Esophagus muscularis mucosa (tissue), 4 donors: ENCODE data around the gene HOGA1. TPM values are rescaled to one million over a fixed set of nuclear protein-coding genes. Genes with fewer than 3 reads are reported as not detected.
"Not testable (repeated sequence)": the region's sequence is repeated elsewhere in the genome, so short reads cannot be mapped to it uniquely, and the experiment has no call there.

Source experiments
- DNase-seq: peaks from one replicate; pipeline ENCODE4 v3.0.0-alpha.2; 2017; ENCODE audit errors: extremely low spot score
- H3K27ac ChIP-seq, 4 donors: fragments of 200-600 bp; sonication (generic); replicated peaks in 1 of 4; 1 replicate in 3 of 4; 2 replicates in 1 of 4; pipeline ENCODE4 v1.5.1; 2016 to 2019; ENCODE audit warnings: mild to moderate bottlenecking in 1 of 4
- H3K27me3 ChIP-seq, 4 donors: fragments of 200-600 bp; sonication (generic); one replicate each; pipeline versions ENCODE4 v1.5.1 to v1.6.0; 2016 to 2019
- H3K36me3 ChIP-seq, 4 donors: fragments of 200-600 bp; sonication (generic); one replicate each; pipeline ENCODE4 v1.5.1; 2016 to 2019
- H3K4me1 ChIP-seq, 4 donors: fragments of 200-600 bp; sonication (generic); one replicate each; pipeline ENCODE4 v1.5.1; 2016 to 2019
- H3K4me3 ChIP-seq, 4 donors: fragments of 200-600 bp; sonication (generic); 1 replicate in 2 of 4; 2 replicates in 2 of 4; pipeline ENCODE4 v1.5.1; 2016 to 2019; ENCODE audit warnings: mild to moderate bottlenecking in 4 of 4, moderate library complexity in 1 of 4
- H3K9me3 ChIP-seq, 4 donors: fragments of 200-600 bp; sonication (generic); 1 replicate in 3 of 4; 2 replicates in 1 of 4; pipeline ENCODE4 v1.5.1; 2016 to 2019
- EP300 ChIP-seq: sonication (generic); formaldehyde crosslinking; IDR thresholded peaks from one replicate; pipeline ENCODE4 v1.6.1; 2017; ENCODE audit warnings: antibody characterized with exemption
- POLR2A ChIP-seq: fragments of 450-650 bp; IDR thresholded peaks from one replicate; pipeline ENCODE4 v1.6.1; 2017; ENCODE audit warnings: antibody characterized with exemption, moderate library complexity, mild to moderate bottlenecking, low read depth
- POLR2AphosphoS5 ChIP-seq, 2 donors: sonication (generic); formaldehyde crosslinking; IDR thresholded peaks; one replicate each; pipeline ENCODE4 v1.6.1; 2017; ENCODE audit warnings: antibody characterized with exemption in 2 of 2
- WGBS: methylation state at CpG from one replicate; pipeline ENCODE4 v1.1.5; 2018; 5-methylcytosine and 5-hydroxymethylcytosine counted together
- intact Hi-C: fragments of 100-400 bp; cut with DNase I; formaldehyde crosslinking; loops from one replicate; pipeline ENCODE4 v1.15.1; 2023
- total RNA-seq, 4 donors: library from RNA; depleted of rRNA; stranded (reverse); fragments of >200 nt; gene quantifications; one replicate each; pipeline versions ENCODE4 v1.1.0 to v1.2.1, GENCODE V29; 2016
- TF ChIP-seq, protein P1 (sequence below), 3 experiments: fragments of 200-600 bp in 2 of 3; fragments of 450-650 bp in 1 of 3; sonication (generic) in 2 of 3; IDR thresholded peaks; one replicate each; pipeline ENCODE4 v1.5.1; 2017 to 2019; ENCODE audit warnings: antibody characterized with exemption in 3 of 3, mild to moderate bottlenecking in 2 of 3, moderate library complexity in 1 of 3

HOGA1 gene
- total RNA-seq, 4 donors from 2014 or later = 0.45 to 1.5 (median 0.83) TPM

- TF ChIP-seq EP300 = no peak
- TF ChIP-seq, protein P1, sequence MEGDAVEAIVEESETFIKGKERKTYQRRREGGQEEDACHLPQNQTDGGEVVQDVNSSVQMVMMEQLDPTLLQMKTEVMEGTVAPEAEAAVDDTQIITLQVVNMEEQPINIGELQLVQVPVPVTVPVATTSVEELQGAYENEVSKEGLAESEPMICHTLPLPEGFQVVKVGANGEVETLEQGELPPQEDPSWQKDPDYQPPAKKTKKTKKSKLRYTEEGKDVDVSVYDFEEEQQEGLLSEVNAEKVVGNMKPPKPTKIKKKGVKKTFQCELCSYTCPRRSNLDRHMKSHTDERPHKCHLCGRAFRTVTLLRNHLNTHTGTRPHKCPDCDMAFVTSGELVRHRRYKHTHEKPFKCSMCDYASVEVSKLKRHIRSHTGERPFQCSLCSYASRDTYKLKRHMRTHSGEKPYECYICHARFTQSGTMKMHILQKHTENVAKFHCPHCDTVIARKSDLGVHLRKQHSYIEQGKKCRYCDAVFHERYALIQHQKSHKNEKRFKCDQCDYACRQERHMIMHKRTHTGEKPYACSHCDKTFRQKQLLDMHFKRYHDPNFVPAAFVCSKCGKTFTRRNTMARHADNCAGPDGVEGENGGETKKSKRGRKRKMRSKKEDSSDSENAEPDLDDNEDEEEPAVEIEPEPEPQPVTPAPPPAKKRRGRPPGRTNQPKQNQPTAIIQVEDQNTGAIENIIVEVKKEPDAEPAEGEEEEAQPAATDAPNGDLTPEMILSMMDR (IDR thresholded peaks at IDR 0.05) = no peak
- TF ChIP-seq POLR2A = no peak
- TF ChIP-seq POLR2AphosphoS5 (IDR thresholded peaks at IDR 0.05) = no peak
- H3K4me3 ChIP-seq = no peak overlapping the region
- no peak overlapping the region for H3K27ac ChIP-seq
- no peak for DNase-seq
- peaks cover under 1 to 40% (median 34%) of the 10 kb centered on the region in 4 donors for H3K4me1 ChIP-seq
- no peaks in the 10 kb centered on the region for H3K9me3 ChIP-seq
- 78% methylated on average over 1 of the region's 1 CpG for WGBS
- intact Hi-C loops = no loop called here
- no peaks in the 10 kb centered on the region for H3K27me3 ChIP-seq
- peaks cover 13 to 55% (median 43%) of the 10 kb centered on the region in 4 donors for H3K36me3 ChIP-seq
Measured at GRCh38 chr10:97647556-97647955, 63.4 kb downstream of the HOGA1 start.

DNA sequence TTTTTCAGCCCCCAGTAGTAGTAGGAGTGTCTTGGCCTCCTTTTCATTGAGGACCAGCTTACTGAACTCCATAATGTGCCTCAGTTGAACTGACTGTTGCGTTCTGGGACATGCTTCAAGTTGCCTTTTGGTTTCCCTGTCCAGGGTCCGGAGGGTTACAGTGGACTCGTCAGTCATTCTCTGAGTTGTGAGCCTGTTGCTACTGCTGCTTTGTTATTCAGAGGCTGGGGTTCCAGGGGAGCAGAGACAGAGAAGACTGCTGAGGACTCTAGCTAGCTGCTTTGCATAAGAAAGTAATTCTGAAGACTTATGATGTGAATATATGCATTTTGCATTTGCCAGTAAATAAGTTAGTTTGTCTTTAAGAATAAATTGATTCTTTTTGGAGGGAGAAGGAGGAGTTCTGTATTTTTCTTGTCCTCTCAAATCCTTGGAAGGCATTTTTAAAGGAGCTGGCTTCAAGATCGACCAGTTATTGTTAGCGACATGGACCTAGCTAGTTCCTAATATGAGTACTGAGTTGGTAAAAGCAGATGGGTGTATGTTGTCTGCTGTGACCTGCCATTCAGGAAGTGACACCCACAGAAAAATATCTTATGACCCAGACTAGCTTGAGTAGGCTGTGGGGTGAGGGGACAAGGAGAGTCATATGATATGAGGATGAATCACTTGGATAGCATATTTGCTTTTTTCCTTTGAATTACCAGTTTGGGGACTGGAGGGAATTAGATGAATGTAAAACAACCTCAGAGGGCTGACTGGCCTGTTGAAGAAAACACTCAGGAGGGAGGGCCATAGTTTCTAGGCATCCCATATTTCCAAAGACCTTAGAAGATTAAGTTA, 64.6 kb downstream of the HOGA1 start:
- Histone ChIP-seq H3K36me3 (peaks cover 15 to 62% (median 53%) of the 10 kb centered on the region in 4 donors), H3K4me1 (peaks cover 0 to 31% (median 26%) of the 10 kb centered on the region in 4 donors), H3K27me3 (no peaks in the 10 kb centered on the region), H3K27ac (peak overlapping the region; percentile 16 to 61 (median 48)), H3K4me3 (no peak overlapping the region), H3K9me3 (no peaks in the 10 kb centered on the region)
- 83% methylated on average over 5 of the region's 5 CpGs for WGBS
- TF ChIP-seq POLR2A = no peak
- TF ChIP-seq EP300 = no peak
- TF ChIP-seq, protein P1 (IDR thresholded peaks at IDR 0.05) = no peak
- TF ChIP-seq POLR2AphosphoS5 (IDR thresholded peaks at IDR 0.05) = peak; percentile 23 to 29
- intact Hi-C loops = no loop called here
- no peak for DNase-seq

GRCh38 chr10:97649405-97649750, 65.2 kb downstream of the HOGA1 start:
- Histone ChIP-seq H3K4me1 (peaks cover 0 to 31% (median 25%) of the 10 kb centered on the region in 4 donors), H3K36me3 (peaks cover 17 to 62% (median 53%) of the 10 kb centered on the region in 4 donors), H3K27ac (peak overlapping the region in 3 of 4 donors; percentile 4 to 11 (median 7))
- H3K27me3 ChIP-seq, DNase-seq, H3K4me3 ChIP-seq, intact Hi-C loops, H3K9me3 ChIP-seq: not testable (repeated sequence)
- WGBS = 96% methylated on average over 4 of the region's 4 CpGs

DNA sequence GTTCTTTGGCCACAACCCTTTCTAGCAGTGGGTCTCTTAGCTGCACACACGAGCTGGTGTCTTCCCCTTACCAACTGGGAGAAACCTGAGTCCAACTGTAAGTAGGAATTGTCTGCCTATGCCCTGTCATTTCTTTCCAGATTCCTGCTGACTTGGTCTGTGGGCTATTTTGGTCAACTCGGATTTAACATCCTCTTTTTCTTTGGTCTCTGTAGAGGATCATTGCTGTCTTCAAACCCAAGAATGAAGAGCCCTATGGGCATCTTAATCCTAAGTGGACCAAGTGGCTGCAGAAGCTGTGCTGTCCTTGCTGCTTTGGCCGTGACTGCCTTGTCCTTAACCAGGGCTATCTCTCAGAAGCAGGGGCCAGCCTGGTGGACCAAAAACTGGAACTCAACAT, 66.5 kb downstream of the HOGA1 start:
- DNase-seq = no peak
- peaks cover 0 to 31% (median 25%) of the 10 kb centered on the region in 4 donors for H3K4me1 ChIP-seq
- TF ChIP-seq EP300 (no peak), POLR2A (no peak), POLR2AphosphoS5 (IDR thresholded peaks at IDR 0.05) (no peak)
- TF ChIP-seq, protein P1 (IDR thresholded peaks at IDR 0.05) = no peak
- no peak overlapping the region for H3K4me3 ChIP-seq
- H3K27me3 ChIP-seq = no peaks in the 10 kb centered on the region
- no peak overlapping the region for H3K27ac ChIP-seq
- peaks cover 17 to 65% (median 55%) of the 10 kb centered on the region in 4 donors for H3K36me3 ChIP-seq
- H3K9me3 ChIP-seq = no peaks in the 10 kb centered on the region
- intact Hi-C loops = no loop called here
- WGBS = 79% methylated on average over 3 of the region's 3 CpGs

GRCh38 chr10:97651773-97652172, 67.6 kb downstream of the HOGA1 start:
- WGBS = 95% methylated on average over 3 of the region's 3 CpGs
- no peak for DNase-seq
- TF ChIP-seq, protein P1 (IDR thresholded peaks at IDR 0.05) = no peak
- TF ChIP-seq EP300 (no peak), POLR2AphosphoS5 (IDR thresholded peaks at IDR 0.05) (no peak), POLR2A (no peak)
- intact Hi-C loops = no loop called here
- Histone ChIP-seq H3K4me3 (no peak overlapping the region), H3K27ac (no peak overlapping the region), H3K9me3 (no peaks in the 10 kb centered on the region), H3K27me3 (no peaks in the 10 kb centered on the region), H3K4me1 (peaks cover 0 to 31% (median 25%) of the 10 kb centered on the region in 4 donors), H3K36me3 (peaks cover 23 to 68% (median 58%) of the 10 kb centered on the region in 4 donors)
